Thymus (tissue), 11 donors: ENCODE data around the gene STAT2. TPM values are rescaled to one million over a fixed set of nuclear protein-coding genes. Genes with fewer than 3 reads are reported as not detected.
"Not testable (repeated sequence)": the region's sequence is repeated elsewhere in the genome, so short reads cannot be mapped to it uniquely, and the experiment has no call there.

ENCODE experiments used
- DNase-seq, 9 donors: peaks; one replicate each; pipeline ENCODE4 v3.0.0-alpha.2; 2013; ENCODE audit warnings: low spot score in 9 of 9, low read depth in 6 of 9, missing footprints in 1 of 9
- H3K27ac ChIP-seq, 2 donors: one replicate each; pipeline ENCODE4 v1.5.1; 2013; ENCODE audit warnings: control low read depth in 1 of 2, low read depth in 1 of 2, low read length in 1 of 2, mild to moderate bottlenecking in 1 of 2, moderate library complexity in 1 of 2
- H3K27me3 ChIP-seq, 2 donors: one replicate each; pipeline ENCODE4 v1.5.1; 2013; ENCODE audit warnings: low read length in 1 of 2; ENCODE audit not compliant: control insufficient read depth in 2 of 2, insufficient read depth in 1 of 2
- H3K36me3 ChIP-seq, 2 donors: one replicate each; pipeline ENCODE4 v1.5.1; 2013; ENCODE audit warnings: low read length in 1 of 2, mild to moderate bottlenecking in 1 of 2, moderate library complexity in 1 of 2; ENCODE audit not compliant: control insufficient read depth in 2 of 2, insufficient read depth in 2 of 2
- H3K4me1 ChIP-seq, 2 donors: one replicate each; pipeline ENCODE4 v1.5.1; 2013; ENCODE audit warnings: low read length in 2 of 2; ENCODE audit not compliant: control insufficient read depth in 2 of 2, insufficient read depth in 2 of 2
- H3K4me3 ChIP-seq, 2 donors: one replicate each; pipeline ENCODE4 v1.5.1; 2013; ENCODE audit warnings: low read length in 2 of 2, control low read depth in 1 of 2, mild to moderate bottlenecking in 1 of 2
- H3K9me3 ChIP-seq, 2 donors: one replicate each; pipeline ENCODE4 v1.5.1; 2013; ENCODE audit warnings: low read length in 1 of 2, mild to moderate bottlenecking in 1 of 2; ENCODE audit not compliant: control insufficient read depth in 2 of 2, insufficient read depth in 1 of 2
- WGBS: extraction: QIAGEN DNeasy Blood & Tissue Kit; methylation state at CpG from one replicate; pipeline ENCODE4 v1.1.7; 2013; 5-methylcytosine and 5-hydroxymethylcytosine counted together
- polyA plus RNA-seq: library from polyadenylated mRNA; stranded (reverse); fragments of 200-250 nt; gene quantifications from one replicate; pipeline ENCODE4 v1.2.3, GENCODE V29; 2013
- total RNA-seq: library from RNA; stranded (reverse); fragments of 120-200 nt; gene quantifications from one replicate; pipeline ENCODE4 v1.2.4, GENCODE V29; 2013
- donor health status: healthy.

Gene STAT2
- total and polyA plus RNA-seq, 2 donors = 73.3 to 102 TPM

- H3K27me3 ChIP-seq = not testable (repeated sequence)
Observed at GRCh38 chr12:56335527-56335926, 24.4 kb downstream of the STAT2 start.

GRCh38 chr12:56334490-56334793 is 25.5 kb downstream of the STAT2 start:
- H3K27me3 ChIP-seq = no peaks in the 10 kb centered on the region
- peak overlapping the region; percentile 97 to 98 for H3K27ac ChIP-seq
- WGBS = 7% methylated on average over 6 of the region's 6 CpGs
- H3K4me3 ChIP-seq = peak overlapping the region; percentile 84 to 85
- no peaks in the 10 kb centered on the region for H3K9me3 ChIP-seq
- no peaks in the 10 kb centered on the region for H3K36me3 ChIP-seq
- H3K4me1 ChIP-seq = peaks cover 22 to 40% of the 10 kb centered on the region in 2 donors
- DNase-seq = no peak

More at GRCh38 chr12:56335527-56335926, 24.4 kb downstream of the STAT2 start:
- H3K9me3 ChIP-seq, H3K4me3 ChIP-seq, DNase-seq, H3K36me3 ChIP-seq, H3K27ac ChIP-seq: not testable (repeated sequence)
- 99% methylated on average over 8 of the region's 8 CpGs for WGBS
- peaks cover 27 to 46% of the 10 kb centered on the region in 2 donors for H3K4me1 ChIP-seq

- peak; percentile 89 to 99 (median 96) for DNase-seq
- H3K27ac ChIP-seq = peak within 1 kb of the TSS; percentile 97 to 98
- H3K36me3 ChIP-seq = no peaks in the 10 kb centered on the region
- H3K9me3 ChIP-seq = no peaks in the 10 kb centered on the region
- H3K4me3 ChIP-seq = peak within 1 kb of the TSS; percentile 84 to 85
- WGBS = under 1% methylated on average over 45 of the region's 45 CpGs
- H3K4me1 ChIP-seq = peaks cover 18 to 34% of the 10 kb centered on the region in 2 donors
- H3K27me3 ChIP-seq = no peaks in the 10 kb centered on the region
Observed at GRCh38 chr12:56333679-56334489, 26.0 kb downstream of the STAT2 start, which contains the start of gene PAN2. Gene PAN2 (minus strand): TSS chr12:56334000. CDS start chr12:56333094, 906 bp downstream.

GRCh38 chr12:56333197-56333678 is 26.7 kb downstream of the STAT2 start:
- H3K27me3 ChIP-seq = no peaks in the 10 kb centered on the region
- no peaks in the 10 kb centered on the region for H3K9me3 ChIP-seq
- peak overlapping the region; percentile 84 to 85 for H3K4me3 ChIP-seq
- 16% methylated on average over 8 of the region's 8 CpGs for WGBS
- peak in 2 of 9 donors; percentile 15 to 30 for DNase-seq
- H3K4me1 ChIP-seq = peaks cover 16 to 29% of the 10 kb centered on the region in 2 donors
- H3K27ac ChIP-seq = peak overlapping the region; percentile 97 to 98
- H3K36me3 ChIP-seq = peaks cover under 1 to 4% of the 10 kb centered on the region in 2 donors

- Histone ChIP-seq H3K27ac (peak overlapping the region; percentile 97 to 98), H3K4me1 (peaks cover 15 to 23% of the 10 kb centered on the region in 2 donors), H3K36me3 (peaks cover 4 to 10% of the 10 kb centered on the region in 2 donors), H3K27me3 (no peaks in the 10 kb centered on the region), H3K9me3 (no peaks in the 10 kb centered on the region), H3K4me3 (peak overlapping the region; percentile 84 to 85)
- no peak for DNase-seq
- WGBS = 96% methylated on average over 11 of the region's 11 CpGs
Observed at GRCh38 chr12:56332512-56333196, 27.3 kb downstream of the STAT2 start.

GRCh38 chr12:56330936-56331490 is 28.9 kb downstream of the STAT2 start:
- DNase-seq = no peak

GRCh38 chr12:56326533-56326932 is 33.4 kb downstream of the STAT2 start:
- H3K4me3 ChIP-seq = no peak overlapping the region
- H3K36me3 ChIP-seq = peaks cover 61 to 69% of the 10 kb centered on the region in 2 donors
- 95% methylated on average over 6 of the region's 6 CpGs for WGBS
- H3K4me1 ChIP-seq = no peaks in the 10 kb centered on the region
- DNase-seq = no peak
- H3K27me3 ChIP-seq = no peaks in the 10 kb centered on the region
- H3K9me3 ChIP-seq = no peaks in the 10 kb centered on the region
- no peak overlapping the region for H3K27ac ChIP-seq

More at GRCh38 chr12:56330936-56331490, 28.9 kb downstream of the STAT2 start:
- Histone ChIP-seq H3K9me3 (no peaks in the 10 kb centered on the region), H3K4me3 (no peak overlapping the region), H3K27ac (no peak overlapping the region), H3K36me3 (peaks cover 21 to 27% of the 10 kb centered on the region in 2 donors), H3K27me3 (no peaks in the 10 kb centered on the region), H3K4me1 (peaks cover 15 to 21% of the 10 kb centered on the region in 2 donors)
- WGBS = 97% methylated on average over 7 of the region's 7 CpGs

- peaks cover 61 to 69% of the 10 kb centered on the region in 2 donors for H3K36me3 ChIP-seq
- H3K27me3 ChIP-seq = no peaks in the 10 kb centered on the region
- 97% methylated on average over 8 of the region's 8 CpGs for WGBS
- H3K4me1 ChIP-seq = no peaks in the 10 kb centered on the region
- no peaks in the 10 kb centered on the region for H3K9me3 ChIP-seq
- H3K4me3 ChIP-seq = no peak overlapping the region
- no peak overlapping the region for H3K27ac ChIP-seq
- DNase-seq = no peak
Observed at GRCh38 chr12:56326126-56326525, 33.8 kb downstream of the STAT2 start.

GRCh38 chr12:56324206-56324605 is 35.7 kb downstream of the STAT2 start:
- 97% methylated on average over 6 of the region's 6 CpGs for WGBS
- Histone ChIP-seq H3K27me3 (no peaks in the 10 kb centered on the region), H3K27ac (no peak overlapping the region), H3K4me1 (no peaks in the 10 kb centered on the region), H3K4me3 (no peak overlapping the region), H3K36me3 (peaks cover 73 to 82% of the 10 kb centered on the region in 2 donors), H3K9me3 (no peaks in the 10 kb centered on the region)
- DNase-seq = no peak
